Measurements from ENCODE around the gene FUT2. TPM values are rescaled to one million over a fixed set of nuclear protein-coding genes. Genes with fewer than 3 reads are reported as not detected.
A peak's percentile ranks its signal among the peaks of the same experiment; 100 is the strongest.

Gene FUT2
- polyA plus RNA-seq, 1 donor from 2014 or later: not detected

- Histone ChIP-seq H3K27me3 (ENCODE audit: insufficient read depth, low read depth, low read length) (peaks cover 25% of the 10 kb centered on the region), H3K9ac (ENCODE audit: low read length) (peak within 1 kb of the TSS; percentile 36), H3K9me2 (ENCODE audit: insufficient read depth, low read length) (no peaks in the 10 kb centered on the region), H3K9me3 (ENCODE audit: low read length) (no peaks in the 10 kb centered on the region), H3K4me2 (ENCODE audit: low read length) (peak within 1 kb of the TSS; percentile 4), H3K36me3 (ENCODE audit: insufficient read depth, low read length) (no peaks in the 10 kb centered on the region), H3K27ac (ENCODE audit: low read length) (no peak within 1 kb of the TSS), H2AFZ (ENCODE audit: low read depth, low read length) (no peak within 1 kb of the TSS), H3F3A (ENCODE audit: insufficient read depth, low read length, poor library complexity, severe bottlenecking) (no peaks in the 10 kb centered on the region), H3K4me3 (ENCODE audit: low read length) (peak within 1 kb of the TSS; percentile 65), H4K20me1 (ENCODE audit: insufficient read depth) (no peaks in the 10 kb centered on the region), H3K79me2 (replicated peaks; ENCODE audit: insufficient read depth, low read length) (no peaks in the 10 kb centered on the region)
- no peak for TF ChIP-seq RAD21 (conservative IDR thresholded peaks at IDR 0.05)
- TF ChIP-seq, protein P1, sequence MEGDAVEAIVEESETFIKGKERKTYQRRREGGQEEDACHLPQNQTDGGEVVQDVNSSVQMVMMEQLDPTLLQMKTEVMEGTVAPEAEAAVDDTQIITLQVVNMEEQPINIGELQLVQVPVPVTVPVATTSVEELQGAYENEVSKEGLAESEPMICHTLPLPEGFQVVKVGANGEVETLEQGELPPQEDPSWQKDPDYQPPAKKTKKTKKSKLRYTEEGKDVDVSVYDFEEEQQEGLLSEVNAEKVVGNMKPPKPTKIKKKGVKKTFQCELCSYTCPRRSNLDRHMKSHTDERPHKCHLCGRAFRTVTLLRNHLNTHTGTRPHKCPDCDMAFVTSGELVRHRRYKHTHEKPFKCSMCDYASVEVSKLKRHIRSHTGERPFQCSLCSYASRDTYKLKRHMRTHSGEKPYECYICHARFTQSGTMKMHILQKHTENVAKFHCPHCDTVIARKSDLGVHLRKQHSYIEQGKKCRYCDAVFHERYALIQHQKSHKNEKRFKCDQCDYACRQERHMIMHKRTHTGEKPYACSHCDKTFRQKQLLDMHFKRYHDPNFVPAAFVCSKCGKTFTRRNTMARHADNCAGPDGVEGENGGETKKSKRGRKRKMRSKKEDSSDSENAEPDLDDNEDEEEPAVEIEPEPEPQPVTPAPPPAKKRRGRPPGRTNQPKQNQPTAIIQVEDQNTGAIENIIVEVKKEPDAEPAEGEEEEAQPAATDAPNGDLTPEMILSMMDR (IDR thresholded peaks at IDR 0.05; ENCODE audit: poor library complexity, severe bottlenecking): peak; percentile 51
- TF ChIP-seq EP300 (conservative IDR thresholded peaks at IDR 0.05; ENCODE audit: poor library complexity, severe bottlenecking): no peak
- TF ChIP-seq POLR2AphosphoS5 (IDR thresholded peaks at IDR 0.05): no peak
Measured at GRCh38 chr19:48752496-48753365, 57.0 kb downstream of the FUT2 start, which contains the start of gene FUT1. Gene FUT1 (minus strand): TSS chr19:48752641. CDS start chr19:48751281, 1,360 bp downstream.

- Histone ChIP-seq H3K9me2 (ENCODE audit: insufficient read depth, low read length) (no peaks in the 10 kb centered on the region), H3K79me2 (replicated peaks; ENCODE audit: insufficient read depth, low read length) (no peaks in the 10 kb centered on the region), H3K4me2 (ENCODE audit: low read length) (no peak within 1 kb of the TSS), H3K4me3 (ENCODE audit: low read length) (no peak within 1 kb of the TSS), H3K27ac (ENCODE audit: low read length) (no peak within 1 kb of the TSS), H3K36me3 (ENCODE audit: insufficient read depth, low read length) (no peaks in the 10 kb centered on the region), H3F3A (ENCODE audit: insufficient read depth, low read length, poor library complexity, severe bottlenecking) (no peaks in the 10 kb centered on the region), H3K27me3 (ENCODE audit: insufficient read depth, low read depth, low read length) (peaks cover 25% of the 10 kb centered on the region), H4K20me1 (ENCODE audit: insufficient read depth) (no peaks in the 10 kb centered on the region), H3K9me3 (ENCODE audit: low read length) (no peaks in the 10 kb centered on the region), H2AFZ (ENCODE audit: low read depth, low read length) (no peak within 1 kb of the TSS), H3K9ac (ENCODE audit: low read length) (no peak within 1 kb of the TSS)
- TF ChIP-seq, protein P1 (IDR thresholded peaks at IDR 0.05; ENCODE audit: poor library complexity, severe bottlenecking): no peak
- TF ChIP-seq TAF1 (IDR thresholded peaks at IDR 0.05; ENCODE audit: low read depth) (no peak), REST (IDR thresholded peaks at IDR 0.05; ENCODE audit: borderline replicate concordance) (no peak), SMC3 (conservative IDR thresholded peaks at IDR 0.05; ENCODE audit: poor library complexity) (no peak), MXI1 (conservative IDR thresholded peaks at IDR 0.05; ENCODE audit: poor library complexity, severe bottlenecking) (no peak), EP300 (conservative IDR thresholded peaks at IDR 0.05; ENCODE audit: poor library complexity, severe bottlenecking) (no peak), POLR2AphosphoS5 (IDR thresholded peaks at IDR 0.05) (no peak), EZH2 (IDR thresholded peaks at IDR 0.05; ENCODE audit: borderline replicate concordance, insufficient read depth, low read length, poor library complexity, severe bottlenecking) (no peak), RAD21 (conservative IDR thresholded peaks at IDR 0.05) (no peak)
Measured at GRCh38 chr19:48755084-48755641, 59.4 kb downstream of the FUT2 start, which contains the start of gene FGF21. Gene FGF21 (plus strand): TSS chr19:48755524. CDS start chr19:48756237, 713 bp downstream.

Measured in neural cell (in vitro differentiated cells).